Measurements from ENCODE around the gene TMPRSS2. TPM values are rescaled to one million over a fixed set of nuclear protein-coding genes. Genes with fewer than 3 reads are reported as not detected.

The TMPRSS2 gene
- total and polyA plus RNA-seq, 2 donors (not counting 1 experiment from before 2014, with no cell fraction given): not detected

GRCh38 chr21:41472753-41473548 lies 35.0 kb downstream of the TMPRSS2 start:
- POLR2A ChIA-PET: no interaction called here
- H3K9ac ChIP-seq (ENCODE audit: low read length): no peak overlapping the region
- Mint-ChIP-seq H3K27me3 (peaks cover 29% of the 10 kb centered on the region), H3K4me1 (no peaks in the 10 kb centered on the region), H3K9me3 (ENCODE audit: insufficient read depth) (no peaks in the 10 kb centered on the region), H3K27ac (no peak overlapping the region), H3K4me3 (no peak overlapping the region)
- no peaks in the 10 kb centered on the region for H3K4me1 ChIP-seq (ENCODE audit: control insufficient read depth in 2 of 2, insufficient read depth in 2 of 2, low read length in 2 of 2)
- H3K27ac ChIP-seq (ENCODE audit: low read length in 2 of 2): no peak overlapping the region
- H4K20me1 ChIP-seq (ENCODE audit: control insufficient read depth, insufficient read depth, low read length, poor library complexity, severe bottlenecking): no peaks in the 10 kb centered on the region
- no peak for TF ChIP-seq CTCF (IDR thresholded peaks at IDR 0.05)
- no peak for TF ChIP-seq EZH2 (IDR thresholded peaks at IDR 0.05; ENCODE audit: borderline replicate concordance, insufficient read depth, low read depth, low read length, poor library complexity, severe bottlenecking)
- intact Hi-C loops (cut with micrococcal nuclease): no loop called here
- H3K36me3 ChIP-seq (replicated peaks in 1 of 2; ENCODE audit: control extremely low read depth in 1 of 2, control insufficient read depth in 1 of 2, extremely low read depth in 1 of 2, insufficient read depth in 2 of 2, low read length in 1 of 2): no peaks in the 10 kb centered on the region
- peaks cover 0 to 4% (median 0%) of the 10 kb centered on the region in 3 donors for H3K9me3 ChIP-seq (ENCODE audit: control extremely low read depth in 1 of 3, control insufficient read depth in 2 of 3, insufficient read depth in 1 of 3, low read length in 2 of 3)
- no peak overlapping the region for H2AFZ ChIP-seq (ENCODE audit: insufficient read depth, low read depth, low read length, poor library complexity, severe bottlenecking)
- no peak for ATAC-seq (ENCODE audit: low read depth)
- no peak overlapping the region for H3K4me3 ChIP-seq (ENCODE audit: control extremely low read depth in 1 of 5, extremely low read depth in 1 of 5, insufficient read depth in 1 of 5, low read depth in 2 of 5, low read length in 4 of 5)
- 96% methylated on average over 31 of the region's 33 CpGs for WGBS (ENCODE audit: insufficient coverage)
- CTCF ChIA-PET: no interaction called here
- peaks cover 0 to 36% (median 8%) of the 10 kb centered on the region in 4 experiments for H3K27me3 ChIP-seq (replicated peaks in 1 of 4; ENCODE audit: control extremely low read depth in 1 of 4, control insufficient read depth in 3 of 4, insufficient read depth in 4 of 4, low read length in 3 of 4)
- DNase-seq: no peak
- H3K79me2 ChIP-seq (ENCODE audit: control insufficient read depth, insufficient read depth, low read length): no peaks in the 10 kb centered on the region
- H3K4me2 ChIP-seq (replicated peaks; ENCODE audit: low read depth, low read length, poor library complexity, severe bottlenecking): no peak overlapping the region

GRCh38 chr21:41470054-41470453 lies 37.9 kb downstream of the TMPRSS2 start:
- H3K27ac Mint-ChIP-seq: no peak overlapping the region
- Histone ChIP-seq H3K4me1 (ENCODE audit: control insufficient read depth in 2 of 2, insufficient read depth in 2 of 2, low read length in 2 of 2) (no peaks in the 10 kb centered on the region), H3K4me3 (ENCODE audit: control extremely low read depth in 1 of 5, extremely low read depth in 1 of 5, insufficient read depth in 1 of 5, low read depth in 2 of 5, low read length in 4 of 5) (no peak overlapping the region), H3K4me2 (replicated peaks; ENCODE audit: low read depth, low read length, poor library complexity, severe bottlenecking) (no peak overlapping the region), H2AFZ (ENCODE audit: insufficient read depth, low read depth, low read length, poor library complexity, severe bottlenecking) (no peak overlapping the region), H3K36me3 (replicated peaks in 1 of 2; ENCODE audit: control extremely low read depth in 1 of 2, control insufficient read depth in 1 of 2, extremely low read depth in 1 of 2, insufficient read depth in 2 of 2, low read length in 1 of 2) (no peaks in the 10 kb centered on the region), H3K9me3 (ENCODE audit: control extremely low read depth in 1 of 3, control insufficient read depth in 2 of 3, insufficient read depth in 1 of 3, low read length in 2 of 3) (peaks cover 0 to 4% (median 0%) of the 10 kb centered on the region in 3 donors), H3K27me3 (replicated peaks in 1 of 4; ENCODE audit: control extremely low read depth in 1 of 4, control insufficient read depth in 3 of 4, insufficient read depth in 4 of 4, low read length in 3 of 4) (peaks cover 0 to 44% (median 8%) of the 10 kb centered on the region in 4 experiments), H4K20me1 (ENCODE audit: control insufficient read depth, insufficient read depth, low read length, poor library complexity, severe bottlenecking) (no peaks in the 10 kb centered on the region), H3K9ac (ENCODE audit: low read length) (no peak overlapping the region), H3K79me2 (ENCODE audit: control insufficient read depth, insufficient read depth, low read length) (no peaks in the 10 kb centered on the region), H3K27ac (ENCODE audit: low read length in 2 of 2) (no peak overlapping the region)
- WGBS (ENCODE audit: insufficient coverage): 48% methylated on average over 2 of the region's 5 CpGs
- POLR2A ChIA-PET: no interaction called here
- CTCF ChIA-PET: interaction anchor here (1.2 kb wide), 1 partner anchor 12 kb away, joined by 3 read pairs; no protein-coding TSS in a partner anchor
- ATAC-seq (ENCODE audit: low read depth): no peak
- no peak overlapping the region for H3K4me3 Mint-ChIP-seq
- no peaks in the 10 kb centered on the region for H3K9me3 Mint-ChIP-seq (ENCODE audit: insufficient read depth)
- intact Hi-C loops (cut with micrococcal nuclease): no loop called here
- TF ChIP-seq EZH2 (IDR thresholded peaks at IDR 0.05; ENCODE audit: borderline replicate concordance, insufficient read depth, low read depth, low read length, poor library complexity, severe bottlenecking): no peak
- no peak for TF ChIP-seq CTCF (IDR thresholded peaks at IDR 0.05)
- no peaks in the 10 kb centered on the region for H3K4me1 Mint-ChIP-seq
- peaks cover 35% of the 10 kb centered on the region for H3K27me3 Mint-ChIP-seq
- no peak for DNase-seq

Measured in B cell (primary cell).